K562 (cell line): ENCODE measurements around the gene BCAR1. TPM values are rescaled to one million over a fixed set of nuclear protein-coding genes. Genes with fewer than 3 reads are reported as not detected.

ENCODE experiments used
- ATAC-seq: fragments of 200-7000 bp; cut with Tn5 transposase; 3 replicates; pipeline ENCODE4 v1.9.1; 2020; ENCODE audit warnings: moderate library complexity
- BruUV-seq: library from RNA; stranded (reverse); fragments of 400-500 nt; replicated peaks from 2 replicates; lab custom pipeline; 2021; lab: Mats Ljungman, UMichigan
- CTCF ChIA-PET: fragments of 300-600 bp; formaldehyde crosslinking; extraction: SDS; loops from one replicate; lab custom pipeline; 2021; ENCODE audit warnings: low intra/inter-chr PET ratio; lab: Yijun Ruan, JAX
- POLR2A ChIA-PET: fragments of 300-600, 350-650 bp; sonication (Branson Sonifier 250); formaldehyde crosslinking; extraction: SDS; loops from one replicate; lab custom pipeline; 2021; ENCODE audit warnings: antibody characterized with exemption, inconsistent platforms; lab: Yijun Ruan, JAX
- DNase-seq, 4 experiments: peaks; one replicate each; pipeline versions ENCODE4 v3.0.0 to v3.0.0-alpha.2; 2011 to 2018; ENCODE audit warnings: low spot score in 3 of 4, mixed read lengths in 3 of 4; ENCODE audit errors: extremely low read depth in 1 of 4
- FAIRE-seq: peaks from 2 replicates; lab custom pipeline; 2011; peaks lifted over from hg19 to GRCh38; lab: Jason Lieb, UNC
- H2AFZ ChIP-seq: 2 replicates; pipeline ENCODE4 v1.6.0; 2011; ENCODE audit warnings: low read depth, low read length, control low read depth, inconsistent platforms
- H3K27ac ChIP-seq: fragments of 200-600 bp; 3 replicates; pipeline ENCODE4 v1.8.0; 2011; ENCODE audit warnings: low read depth, mild to moderate bottlenecking, control low read depth, inconsistent platforms, low read length, moderate library complexity, mixed read lengths; ENCODE audit errors: extremely low read depth
- H3K27me3 ChIP-seq, 2 experiments: fragments of 300-600 bp in 1 of 2; 2 replicates in 1 of 2; 3 replicates in 1 of 2; pipeline versions ENCODE4 v1.6.0 to v1.8.0; 2011; ENCODE audit warnings: inconsistent platforms in 2 of 2, low read length in 2 of 2, mild to moderate bottlenecking in 1 of 2, mixed read lengths in 1 of 2, moderate library complexity in 1 of 2; ENCODE audit not compliant: control insufficient read depth in 2 of 2, insufficient read depth in 2 of 2
- H3K36me3 ChIP-seq: fragments of 300-600 bp; 3 replicates; pipeline ENCODE4 v1.8.0; 2011; ENCODE audit warnings: mild to moderate bottlenecking, low read length, inconsistent platforms; ENCODE audit not compliant: control insufficient read depth, insufficient read depth
- H3K4me1 ChIP-seq, 2 experiments: fragments of 200-600 bp in 1 of 2; replicated peaks in 1 of 2; 2 replicates in 1 of 2; 3 replicates in 1 of 2; pipeline versions ENCODE4 v1.5.1 to v1.8.0; 2011; ENCODE audit warnings: inconsistent platforms in 2 of 2, low read length in 2 of 2, mild to moderate bottlenecking in 1 of 2, mixed read lengths in 1 of 2, moderate library complexity in 1 of 2; ENCODE audit not compliant: control insufficient read depth in 2 of 2, insufficient read depth in 2 of 2
- H3K4me2 ChIP-seq: 2 replicates; pipeline ENCODE4 v1.6.1; 2011; ENCODE audit warnings: low read length, control low read depth, inconsistent platforms, mixed read lengths; ENCODE audit not compliant: insufficient read depth
- H3K4me3 ChIP-seq: fragments of 200-600 bp; sonication (generic), shearing (Covaris generic); 2 replicates; pipeline ENCODE4 v1.5.1; 2016; ENCODE audit warnings: control low read depth, inconsistent platforms
- H3K79me2 ChIP-seq: fragments of 200-600 bp; 3 replicates; pipeline ENCODE4 v1.8.0; 2011; ENCODE audit warnings: low read length, inconsistent platforms; ENCODE audit not compliant: control insufficient read depth, insufficient read depth
- H3K9ac ChIP-seq, 2 experiments: 2 replicates each; pipeline versions ENCODE4 v1.6.0 to v1.6.1; 2011; ENCODE audit warnings: low read depth in 2 of 2, low read length in 2 of 2, control low read depth in 1 of 2, inconsistent platforms in 1 of 2, mild to moderate bottlenecking in 1 of 2, mixed read lengths in 1 of 2; ENCODE audit not compliant: insufficient read depth in 1 of 2
- H3K9me1 ChIP-seq: one replicate; pipeline ENCODE4 v1.6.0; 2011; ENCODE audit warnings: inconsistent platforms, mild to moderate bottlenecking, low read length, moderate library complexity; ENCODE audit not compliant: control insufficient read depth, insufficient read depth
- H3K9me3 ChIP-seq: replicated peaks from 2 replicates; pipeline ENCODE4 v1.5.1; 2011; ENCODE audit warnings: low read depth, low read length, inconsistent platforms; ENCODE audit not compliant: control insufficient read depth, insufficient read depth
- H4K20me1 ChIP-seq: replicated peaks from 2 replicates; pipeline ENCODE4 v1.6.1; 2011; ENCODE audit warnings: low read length, inconsistent platforms, mixed read lengths; ENCODE audit not compliant: control insufficient read depth, insufficient read depth
- ATF3 ChIP-seq, 2 experiments: fragments of 450-650 bp in 1 of 2; sonication (generic) in 1 of 2; formaldehyde crosslinking in 1 of 2; IDR thresholded peaks in 1 of 2; conservative IDR thresholded peaks in 1 of 2; 2 replicates each; pipeline versions ENCODE4 v1.6.1 to v1.8.1; 2016 to 2023; ENCODE audit warnings: mild to moderate bottlenecking in 2 of 2, moderate library complexity in 2 of 2, inconsistent platforms in 1 of 2, missing genetic modification reagents in 1 of 2
- BCOR ChIP-seq: fragments of 450-650 bp; IDR thresholded peaks from 2 replicates; pipeline ENCODE4 v1.6.1; 2016
- BMI1 ChIP-seq: fragments of 150-350 bp; IDR thresholded peaks from 2 replicates; pipeline ENCODE4 v1.6.1; 2014; ENCODE audit warnings: low read length
- HIVEP1 ChIP-seq: fragments of 250-450 bp; sonication (Bioruptor Pico); IDR thresholded peaks from 2 replicates; pipeline ENCODE4 v1.4.0; 2020; ENCODE audit warnings: mild to moderate bottlenecking
- JUN ChIP-seq, 2 experiments: sonication (generic) in 1 of 2; formaldehyde crosslinking in 1 of 2; IDR thresholded peaks; 2 replicates each; pipeline versions ENCODE4 v1.6.1 to v1.8.0; 2012 to 2022; ENCODE audit warnings: borderline replicate concordance in 2 of 2, mild to moderate bottlenecking in 2 of 2, improper control_type of control experiment in 1 of 2, low read depth in 1 of 2, low read length in 1 of 2, missing genetic modification reagents in 1 of 2
- MAFF ChIP-seq: IDR thresholded peaks from 2 replicates; pipeline ENCODE4 v1.6.1; 2012; ENCODE audit warnings: low read length, improper control_type of control experiment
- MEF2A ChIP-seq: IDR thresholded peaks from 2 replicates; pipeline ENCODE4 v1.6.1; 2011; ENCODE audit warnings: low read depth, mild to moderate bottlenecking, low read length, moderate library complexity; ENCODE audit not compliant: control insufficient read depth
- SREBF1 ChIP-seq: fragments of 150-350 bp; IDR thresholded peaks from 2 replicates; pipeline ENCODE4 v1.6.1; 2014; ENCODE audit warnings: antibody characterized with exemption, low read depth, low read length, borderline replicate concordance
- SRSF3 ChIP-seq: fragments of 200-400 bp; formaldehyde crosslinking; IDR thresholded peaks from 2 replicates; pipeline ENCODE4 v1.6.1; 2016; ENCODE audit warnings: mild to moderate bottlenecking, low read length, moderate library complexity; ENCODE audit not compliant: insufficient read depth
- ZNF143 ChIP-seq: sonication (generic); formaldehyde crosslinking; IDR thresholded peaks from 2 replicates; pipeline ENCODE4 v1.9.0; 2022; ENCODE audit warnings: mild to moderate bottlenecking, missing genetic modification reagents
- ZNF232 ChIP-seq: sonication (generic); formaldehyde crosslinking; IDR thresholded peaks from 2 replicates; pipeline ENCODE4 v1.8.0; 2022; ENCODE audit warnings: mild to moderate bottlenecking, missing genetic modification reagents
- ZNF253 ChIP-seq: fragments of 250-450 bp; sonication (Bioruptor Pico); conservative IDR thresholded peaks from 2 replicates; pipeline ENCODE4 v1.6.1; 2021; ENCODE audit warnings: mild to moderate bottlenecking
- ZNF280A ChIP-seq: fragments of 450-650 bp; IDR thresholded peaks from 2 replicates; pipeline ENCODE4 v1.6.1; 2018; ENCODE audit warnings: mild to moderate bottlenecking, low read depth; ENCODE audit not compliant: partially characterized antibody
- ZNF518B ChIP-seq: fragments of 250-450 bp; sonication (Bioruptor Pico); IDR thresholded peaks from 2 replicates; pipeline ENCODE4 v1.5.0; 2021; ENCODE audit warnings: mild to moderate bottlenecking, moderate library complexity
- WGBS: fragments of 100-300 bp; shearing (Covaris generic); methylation state at CpG from one replicate; pipeline ENCODE4 v1.1.6; 2016; ENCODE audit warnings: low coverage, mixed read lengths; ENCODE audit not compliant: insufficient coverage; ENCODE audit errors: missing lambda C conversion rate; 5-methylcytosine and 5-hydroxymethylcytosine counted together
- in situ Hi-C: fragments of 300-500 bp; cut with MboI; formaldehyde crosslinking; loops from 4 replicates; pipeline ENCODE4 v1.15.0; 2018; ENCODE audit warnings: inconsistent platforms, mixed read lengths
- intact Hi-C: fragments of 100-400 bp; cut with micrococcal nuclease; formaldehyde crosslinking; loops from 2 replicates; pipeline ENCODE4 v1.14.2; 2022
- polyA plus RNA-seq, 8 experiments: library from polyadenylated mRNA; depleted of rRNA in 4 of 8; stranded (reverse) in 5 of 8; unstranded in 3 of 8; fragments of >200 nt; fragmentation: Nextera tagmentation in 2 of 8; fragmentation: Illumina TruSeq in 1 of 8; extraction: Ambion mirVana in 2 of 8; extraction: Trizol in 1 of 8; gene quantifications; 2 replicates each; pipeline versions ENCODE4 v1.2.1 to v1.2.3, GENCODE V29; 2011 to 2014; ENCODE audit warnings: inconsistent platforms in 1 of 8, missing spikeins in 1 of 8
- total RNA-seq, 7 experiments: library from RNA; depleted of rRNA in 6 of 7; stranded (reverse); fragments of >200 nt in 6 of 7; fragmentation: Illumina TruSeq in 2 of 7; extraction: Trizol in 2 of 7; gene quantifications; 2 replicates each; pipeline versions ENCODE4 v1.2.1 to v1.2.3, GENCODE V29; 2011 to 2021; ENCODE audit warnings: low replicate concordance in 1 of 7

Gene BCAR1
- total and polyA plus RNA-seq, 9 of the 15 experiments (the other 6 are each of a cell fraction or from before 2014, with no cell fraction given): 0.10 to 26.3 (median 3.6) TPM

- TF ChIP-seq BMI1 (no peak), MAFF (no peak), ZNF143 (CRISPR knock-in tag) (no peak), BCOR (no peak), ZNF280A (no peak), ATF3 (IDR thresholded peaks at IDR 0.05) (no peak), ATF3 (CRISPR knock-in tag; conservative IDR thresholded peaks at IDR 0.05) (no peak)
These were observed 34.8 kb downstream of the BCAR1 start (continued) for GRCh38 chr16:75216576-75216975.

- no peak overlapping the region for H3K9ac ChIP-seq
- no peak overlapping the region for H2AFZ ChIP-seq
- CTCF ChIA-PET: no interaction called here
- WGBS: 22% methylated on average over 2 of the region's 2 CpGs
- FAIRE-seq (no peak), ATAC-seq (no peak), DNase-seq (no peak)
- H3K4me3 ChIP-seq: no peak overlapping the region
- H3K4me2 ChIP-seq: no peak overlapping the region
- H3K36me3 ChIP-seq: no peaks in the 10 kb centered on the region
- no peaks in the 10 kb centered on the region for H3K79me2 ChIP-seq
- intact Hi-C loops (no loop called here), in situ Hi-C loops (loop anchor here (25.0 kb wide), 1 partner anchor 1971 kb away; the partner anchor contains the start of genes MON1B and SYCE1L)
- peaks cover 21 to 31% of the 10 kb centered on the region in 2 experiments for H3K27me3 ChIP-seq
- H3K27ac ChIP-seq: no peak overlapping the region
- H3K9me1 ChIP-seq: no peaks in the 10 kb centered on the region
- no TSS peak for BruUV-seq
- H3K9me3 ChIP-seq: no peaks in the 10 kb centered on the region
- H4K20me1 ChIP-seq: no peaks in the 10 kb centered on the region
- POLR2A ChIA-PET: interaction anchor here (0.6 kb wide), 1 partner anchor 606 kb away, joined by 3 read pairs; no protein-coding TSS in a partner anchor
- peaks cover 0 to 8% of the 10 kb centered on the region in 2 experiments; a peak in 2 of 5 replicates for H3K4me1 ChIP-seq
- TF ChIP-seq JUN (IDR thresholded peaks at IDR 0.05; ENCODE audit: borderline replicate concordance, low read depth, low read length): no peak
- no peak for TF ChIP-seq JUN (CRISPR knock-in tag; IDR thresholded peaks at IDR 0.05; ENCODE audit: borderline replicate concordance)
- TF ChIP-seq ZNF232 (CRISPR knock-in tag): no peak
- no peak for TF ChIP-seq MEF2A
- no peak for TF ChIP-seq SRSF3
- TF ChIP-seq ZNF253 (CRISPR knock-in tag): no peak
- TF ChIP-seq SREBF1: no peak
- TF ChIP-seq ZNF518B (CRISPR knock-in tag): no peak
- TF ChIP-seq HIVEP1 (CRISPR knock-in tag): no peak
These were observed 35.3 kb downstream of the BCAR1 start for GRCh38 chr16:75216127-75216526.
